ENCODE measurements around the gene ABTB2.

Gene ABTB2

GRCh38 chr11:34311126-34311525, 46.7 kb downstream of the ABTB2 start:
- DNase-seq = no peak

- DNase-seq = no peak
Observed at GRCh38 chr11:34309965-34310364, 47.8 kb downstream of the ABTB2 start.

- peak; percentile 53 for DNase-seq
Observed at GRCh38 chr11:34308913-34309585, 48.8 kb downstream of the ABTB2 start.

- DNase-seq = no peak
Observed at GRCh38 chr11:34308049-34308912, 49.5 kb downstream of the ABTB2 start.

- no peak for DNase-seq
Observed at GRCh38 chr11:34305780-34306179, 52.0 kb downstream of the ABTB2 start.

GRCh38 chr11:34305193-34305592, 52.6 kb downstream of the ABTB2 start:
- no peak for DNase-seq

GRCh38 chr11:34303028-34303570, 54.7 kb downstream of the ABTB2 start:
- DNase-seq = no peak

GRCh38 chr11:34302046-34302921, 55.5 kb downstream of the ABTB2 start:
- DNase-seq = no peak

GRCh38 chr11:34300926-34301295, 56.9 kb downstream of the ABTB2 start:
- no peak for DNase-seq

GRCh38 chr11:34300026-34300925, 57.5 kb downstream of the ABTB2 start:
- DNase-seq = no peak

GRCh38 chr11:34299284-34299972, 58.4 kb downstream of the ABTB2 start:
- no peak for DNase-seq

- no peak for DNase-seq
Observed at GRCh38 chr11:34298871-34299270, 58.9 kb downstream of the ABTB2 start.

GRCh38 chr11:34296412-34296811, 61.4 kb downstream of the ABTB2 start:
- DNase-seq = no peak

GRCh38 chr11:34292546-34292945, 65.3 kb downstream of the ABTB2 start:
- DNase-seq = no peak

- no peak for DNase-seq
Observed at GRCh38 chr11:34292111-34292510, 65.7 kb downstream of the ABTB2 start.

- no peak for DNase-seq
Observed at GRCh38 chr11:34290926-34291325, 66.9 kb downstream of the ABTB2 start.

GRCh38 chr11:34288492-34288891, 69.3 kb downstream of the ABTB2 start:
- DNase-seq = no peak

- no peak for DNase-seq
Observed at GRCh38 chr11:34284811-34285481, 72.9 kb downstream of the ABTB2 start.

- DNase-seq = no peak
Observed at GRCh38 chr11:34284156-34284555, 73.7 kb downstream of the ABTB2 start.

- DNase-seq = no peak
Observed at GRCh38 chr11:34280945-34281872, 76.6 kb downstream of the ABTB2 start.
